ENCODE results near the gene IFT20.

DNA sequence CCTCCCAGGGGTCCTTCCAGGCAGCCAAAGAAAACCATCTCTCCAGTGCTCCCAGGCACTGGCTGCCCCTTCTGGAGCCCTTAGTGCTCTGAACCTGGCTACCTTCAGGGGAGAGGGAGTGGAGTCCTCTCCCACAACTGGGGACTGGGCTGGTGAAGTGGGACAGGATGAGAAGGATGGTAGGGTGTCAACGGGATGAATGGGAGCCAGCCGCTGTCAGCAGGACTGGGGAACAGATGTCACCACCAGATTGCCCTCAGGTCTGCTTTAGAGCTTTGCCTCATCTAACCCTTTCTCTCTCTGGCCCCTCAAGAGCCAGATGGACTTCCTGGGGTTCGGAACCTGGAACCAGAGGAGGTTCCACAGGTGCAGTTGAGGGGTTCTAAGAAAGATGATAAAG lies 30.2 kb upstream of the IFT20 start:
- TF ChIP-seq, protein P1, sequence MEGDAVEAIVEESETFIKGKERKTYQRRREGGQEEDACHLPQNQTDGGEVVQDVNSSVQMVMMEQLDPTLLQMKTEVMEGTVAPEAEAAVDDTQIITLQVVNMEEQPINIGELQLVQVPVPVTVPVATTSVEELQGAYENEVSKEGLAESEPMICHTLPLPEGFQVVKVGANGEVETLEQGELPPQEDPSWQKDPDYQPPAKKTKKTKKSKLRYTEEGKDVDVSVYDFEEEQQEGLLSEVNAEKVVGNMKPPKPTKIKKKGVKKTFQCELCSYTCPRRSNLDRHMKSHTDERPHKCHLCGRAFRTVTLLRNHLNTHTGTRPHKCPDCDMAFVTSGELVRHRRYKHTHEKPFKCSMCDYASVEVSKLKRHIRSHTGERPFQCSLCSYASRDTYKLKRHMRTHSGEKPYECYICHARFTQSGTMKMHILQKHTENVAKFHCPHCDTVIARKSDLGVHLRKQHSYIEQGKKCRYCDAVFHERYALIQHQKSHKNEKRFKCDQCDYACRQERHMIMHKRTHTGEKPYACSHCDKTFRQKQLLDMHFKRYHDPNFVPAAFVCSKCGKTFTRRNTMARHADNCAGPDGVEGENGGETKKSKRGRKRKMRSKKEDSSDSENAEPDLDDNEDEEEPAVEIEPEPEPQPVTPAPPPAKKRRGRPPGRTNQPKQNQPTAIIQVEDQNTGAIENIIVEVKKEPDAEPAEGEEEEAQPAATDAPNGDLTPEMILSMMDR (IDR thresholded peaks at IDR 0.05), result no peak
- TF ChIP-seq POLR2A (IDR thresholded peaks at IDR 0.05), result no peak

Data from prostate gland (tissue), 2 donors.